ENCODE data around the gene IKZF4.

IKZF4 gene

DNA sequence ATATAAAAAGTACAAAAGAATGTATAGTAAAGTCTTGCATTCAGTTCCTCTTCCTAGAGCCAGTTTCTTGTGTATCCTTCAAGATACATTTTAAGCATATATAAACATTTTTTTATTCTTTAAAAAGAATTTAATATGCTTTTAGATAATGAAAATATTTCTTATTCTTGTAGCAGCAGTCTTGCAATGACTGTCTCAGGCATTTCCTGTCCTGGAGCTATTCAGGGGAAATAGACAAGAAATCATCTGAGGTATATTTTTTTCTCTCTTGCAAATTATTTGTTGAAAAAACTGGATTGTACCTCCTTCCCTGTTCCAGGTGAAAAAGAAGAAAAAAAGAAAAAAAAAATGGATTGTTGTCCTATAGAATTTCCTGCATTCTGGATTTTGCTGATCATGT lies 42.2 kb downstream of the IKZF4 start:
- TF ChIP-seq, protein P1, sequence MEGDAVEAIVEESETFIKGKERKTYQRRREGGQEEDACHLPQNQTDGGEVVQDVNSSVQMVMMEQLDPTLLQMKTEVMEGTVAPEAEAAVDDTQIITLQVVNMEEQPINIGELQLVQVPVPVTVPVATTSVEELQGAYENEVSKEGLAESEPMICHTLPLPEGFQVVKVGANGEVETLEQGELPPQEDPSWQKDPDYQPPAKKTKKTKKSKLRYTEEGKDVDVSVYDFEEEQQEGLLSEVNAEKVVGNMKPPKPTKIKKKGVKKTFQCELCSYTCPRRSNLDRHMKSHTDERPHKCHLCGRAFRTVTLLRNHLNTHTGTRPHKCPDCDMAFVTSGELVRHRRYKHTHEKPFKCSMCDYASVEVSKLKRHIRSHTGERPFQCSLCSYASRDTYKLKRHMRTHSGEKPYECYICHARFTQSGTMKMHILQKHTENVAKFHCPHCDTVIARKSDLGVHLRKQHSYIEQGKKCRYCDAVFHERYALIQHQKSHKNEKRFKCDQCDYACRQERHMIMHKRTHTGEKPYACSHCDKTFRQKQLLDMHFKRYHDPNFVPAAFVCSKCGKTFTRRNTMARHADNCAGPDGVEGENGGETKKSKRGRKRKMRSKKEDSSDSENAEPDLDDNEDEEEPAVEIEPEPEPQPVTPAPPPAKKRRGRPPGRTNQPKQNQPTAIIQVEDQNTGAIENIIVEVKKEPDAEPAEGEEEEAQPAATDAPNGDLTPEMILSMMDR (IDR thresholded peaks at IDR 0.05), result no peak

DNA sequence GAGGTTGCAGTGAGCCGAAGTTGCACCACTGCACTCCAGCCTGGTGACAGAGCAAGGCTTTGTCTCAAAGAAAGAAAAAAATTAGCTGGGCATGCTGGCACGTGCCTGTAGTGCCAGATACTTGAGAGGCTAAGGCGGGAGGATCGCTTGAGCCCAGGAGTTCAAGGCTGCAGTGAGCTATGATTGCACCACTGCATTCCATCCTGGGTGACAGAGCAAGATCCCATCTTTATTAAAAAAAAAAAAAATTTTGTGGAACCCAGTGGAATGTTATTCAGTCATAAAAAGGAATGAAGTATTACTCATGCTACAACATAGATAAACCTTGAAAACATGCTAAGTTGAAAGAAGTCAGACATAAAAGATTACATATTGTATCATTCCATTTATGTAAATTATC lies 50.8 kb downstream of the IKZF4 start:
- TF ChIP-seq, protein P1 (IDR thresholded peaks at IDR 0.05), result no peak

DNA sequence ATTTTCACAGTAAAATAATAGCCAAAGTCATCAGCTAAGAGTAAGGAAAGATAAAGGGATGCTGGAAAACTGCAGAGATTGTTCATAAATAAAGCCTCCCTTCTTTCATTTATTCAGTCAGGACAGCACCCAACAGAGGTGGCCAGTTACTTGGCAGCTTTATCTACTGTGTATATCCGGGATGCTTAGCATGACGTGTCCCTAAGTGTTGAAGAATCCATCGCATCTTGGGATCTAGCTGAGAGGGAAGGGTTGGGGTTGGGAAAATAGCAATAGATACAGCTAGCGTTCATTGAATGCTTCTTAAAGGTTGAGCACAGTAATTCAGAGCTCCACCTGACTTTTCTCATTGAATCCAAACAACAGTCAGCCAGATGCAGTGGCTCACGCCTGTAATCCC lies 53.6 kb downstream of the IKZF4 start:
- TF ChIP-seq, protein P1 (IDR thresholded peaks at IDR 0.05), result no peak

DNA sequence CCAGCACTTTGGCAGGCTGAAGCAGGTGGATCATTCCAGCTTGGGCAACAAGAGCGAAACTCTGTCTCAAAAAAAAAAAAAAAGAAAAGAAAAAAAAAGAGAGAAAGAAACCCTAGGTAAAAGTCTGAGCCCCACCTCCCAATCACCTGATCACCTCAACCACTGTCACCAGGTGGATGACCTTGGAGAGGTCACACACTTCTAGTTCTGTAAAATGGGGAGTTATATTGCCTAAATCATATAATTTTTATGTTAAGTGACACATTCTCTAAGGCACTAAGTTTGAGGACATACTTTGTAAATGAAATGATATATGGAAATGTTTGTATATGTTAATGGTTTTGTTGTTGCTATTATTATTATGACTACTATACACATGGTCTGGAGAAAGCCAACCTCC lies 57.6 kb downstream of the IKZF4 start:
- TF ChIP-seq, protein P1 (IDR thresholded peaks at IDR 0.05), result no peak

DNA sequence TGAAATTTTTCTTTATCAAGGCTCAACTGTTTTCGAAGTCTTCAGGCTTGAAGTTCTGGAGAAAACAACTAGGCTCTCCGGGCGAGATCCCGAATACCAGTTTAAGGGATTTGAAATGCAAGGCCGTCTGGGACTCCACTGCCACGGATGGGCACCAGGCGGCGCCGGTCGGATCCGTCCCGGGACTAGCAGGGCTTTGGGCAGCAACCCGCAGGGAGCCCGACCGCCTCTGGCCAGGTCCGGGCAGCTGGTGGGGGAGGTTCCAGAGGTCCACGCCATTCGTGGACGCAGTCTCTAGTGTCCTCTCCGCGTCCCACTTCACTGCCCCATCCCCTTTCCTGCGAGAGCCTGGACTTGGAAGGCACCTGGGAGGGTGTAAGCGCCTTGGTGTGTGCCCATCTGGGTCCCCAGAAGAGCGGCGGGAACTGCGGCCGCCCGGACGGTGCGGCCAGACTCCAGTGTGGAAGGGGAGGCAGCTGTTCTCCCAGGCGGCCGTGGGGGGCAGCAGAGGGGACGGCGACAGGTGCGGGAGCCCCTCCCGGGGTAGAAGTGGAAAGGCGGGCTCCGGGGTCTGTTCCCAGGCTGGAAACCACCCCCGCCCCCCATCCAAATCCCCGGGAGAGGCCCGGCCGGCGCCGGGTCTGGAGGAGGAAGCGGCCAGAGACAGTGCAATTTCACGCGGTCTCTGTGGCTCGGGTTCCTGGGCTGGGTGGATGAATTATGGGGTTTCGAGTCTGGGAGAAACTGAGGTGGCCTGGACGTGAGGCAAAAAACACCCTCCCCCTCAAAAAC lies 58.3 kb downstream of the IKZF4 start:
- TF ChIP-seq, protein P1 (IDR thresholded peaks at IDR 0.05), result peak; percentile 84

DNA sequence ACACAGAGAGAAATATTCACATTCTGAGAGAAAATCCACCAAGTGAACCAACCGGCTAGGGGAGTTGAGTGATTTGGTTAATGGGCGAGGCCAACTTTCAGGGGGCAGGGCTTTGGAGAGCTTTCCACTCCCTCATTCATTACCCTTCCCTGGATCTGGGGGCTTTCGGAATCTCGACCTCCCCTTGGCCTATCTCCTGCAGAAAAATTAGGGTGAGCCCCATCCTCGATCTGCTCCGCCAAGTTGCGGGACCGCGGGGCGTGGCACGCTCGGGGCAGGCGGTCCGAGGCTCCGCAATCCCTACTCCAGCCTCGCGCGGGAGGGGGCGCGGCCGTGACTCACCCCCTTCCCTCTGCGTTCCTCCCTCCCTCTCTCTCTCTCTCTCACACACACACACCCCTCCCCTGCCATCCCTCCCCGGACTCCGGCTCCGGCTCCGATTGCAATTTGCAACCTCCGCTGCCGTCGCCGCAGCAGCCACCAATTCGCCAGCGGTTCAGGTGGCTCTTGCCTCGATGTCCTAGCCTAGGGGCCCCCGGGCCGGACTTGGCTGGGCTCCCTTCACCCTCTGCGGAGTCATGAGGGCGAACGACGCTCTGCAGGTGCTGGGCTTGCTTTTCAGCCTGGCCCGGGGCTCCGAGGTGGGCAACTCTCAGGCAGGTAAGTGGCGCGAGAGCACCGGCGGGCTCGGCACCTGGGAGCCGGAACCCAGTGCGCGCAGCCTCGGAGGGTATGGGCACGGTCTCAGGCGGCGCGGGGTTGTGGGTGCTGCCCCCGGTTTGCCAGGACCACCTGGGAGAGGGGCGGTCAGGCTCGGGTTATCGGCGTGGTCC lies 59.1 kb downstream of the IKZF4 start, which contains the start of gene ERBB3:
TSS of gene ERBB3 (plus strand) at position 443 of the 833 bp plus-strand sequence. CDS start at position 579, 136 bp downstream.
- TF ChIP-seq, protein P1 (IDR thresholded peaks at IDR 0.05), result no peak

DNA sequence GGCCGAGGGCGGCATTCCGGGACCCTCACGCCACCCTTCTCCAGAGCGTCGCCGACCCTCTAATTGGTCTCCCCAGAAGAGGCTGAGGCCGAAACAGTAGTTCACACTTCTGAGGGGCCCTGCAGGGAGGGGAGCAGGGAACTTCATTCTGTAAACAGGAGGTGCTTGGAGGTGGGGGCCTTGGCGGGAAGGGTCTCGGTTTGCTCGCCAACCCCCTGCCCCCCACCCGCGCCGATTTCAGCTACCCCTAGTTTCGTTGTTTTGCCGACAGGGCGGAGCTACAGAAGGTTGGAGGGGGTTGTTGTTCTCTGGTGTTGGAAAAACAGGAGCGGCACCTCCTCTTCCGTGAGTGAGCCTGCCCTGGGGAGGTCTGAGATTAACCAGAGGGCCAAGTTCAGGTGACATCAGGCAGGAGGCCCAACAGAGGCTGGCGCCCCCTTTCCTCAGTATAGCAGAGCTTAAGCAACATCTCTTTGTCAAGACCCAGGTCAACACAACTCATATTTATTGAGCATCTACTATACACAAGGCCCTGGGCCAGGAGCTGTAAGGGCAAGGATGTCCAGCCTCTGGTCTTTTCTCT lies 59.8 kb downstream of the IKZF4 start:
- TF ChIP-seq, protein P1 (IDR thresholded peaks at IDR 0.05), result no peak; the same call in 1 of the 2 replicates
